T-helper 1 cell treated with Interleukin-12 subunit alpha and Interleukin-12 subunit beta and Interleukin-4 antibody, amounts not matched to agents 30 μg/mL and 1 μg/mL, for 36 hours (primary cell): ENCODE measurements around the gene FBXW7.

Experiments
- H3K27ac Mint-ChIP-seq: one replicate; pipeline ENCODE4 v1.8.0; 2021; ENCODE audit warnings: mild to moderate bottlenecking, mixed read lengths
- H3K27me3 Mint-ChIP-seq: one replicate; pipeline ENCODE4 v1.8.0; 2021; ENCODE audit warnings: low read depth, mixed read lengths
- H3K36me3 Mint-ChIP-seq: one replicate; pipeline ENCODE4 v1.8.0; 2021; ENCODE audit warnings: low read depth, mixed read lengths
- H3K4me1 Mint-ChIP-seq: one replicate; pipeline ENCODE4 v1.8.0; 2021; ENCODE audit warnings: low read depth, mixed read lengths
- H3K4me3 Mint-ChIP-seq: one replicate; pipeline ENCODE4 v1.8.0; 2021; ENCODE audit warnings: mild to moderate bottlenecking, moderate library complexity, mixed read lengths
- H3K9me3 Mint-ChIP-seq: one replicate; pipeline ENCODE4 v1.8.0; 2021; ENCODE audit warnings: mixed read lengths

FBXW7 gene

GRCh38 chr4:152512483-152512882 is 23.4 kb downstream of the FBXW7 start:
- Mint-ChIP-seq H3K4me1 (peaks cover 31% of the 10 kb centered on the region), H3K9me3 (no peaks in the 10 kb centered on the region), H3K36me3 (peaks cover 11% of the 10 kb centered on the region), H3K27ac (no peak overlapping the region), H3K27me3 (no peaks in the 10 kb centered on the region), H3K4me3 (no peak overlapping the region)

GRCh38 chr4:152510349-152511147 is 25.3 kb downstream of the FBXW7 start:
- Mint-ChIP-seq H3K27ac (no peak overlapping the region), H3K4me1 (peaks cover 29% of the 10 kb centered on the region), H3K9me3 (no peaks in the 10 kb centered on the region), H3K27me3 (no peaks in the 10 kb centered on the region), H3K36me3 (peaks cover 11% of the 10 kb centered on the region), H3K4me3 (no peak overlapping the region)

- Mint-ChIP-seq H3K4me1 (peaks cover 27% of the 10 kb centered on the region), H3K27ac (no peak overlapping the region), H3K9me3 (no peaks in the 10 kb centered on the region), H3K27me3 (no peaks in the 10 kb centered on the region), H3K4me3 (no peak overlapping the region), H3K36me3 (peaks cover 11% of the 10 kb centered on the region)
Measured at GRCh38 chr4:152509595-152510225, 26.2 kb downstream of the FBXW7 start.

GRCh38 chr4:152508818-152509217 is 27.1 kb downstream of the FBXW7 start:
- Mint-ChIP-seq H3K27me3 (no peaks in the 10 kb centered on the region), H3K4me1 (peaks cover 22% of the 10 kb centered on the region), H3K9me3 (no peaks in the 10 kb centered on the region), H3K36me3 (peaks cover 9% of the 10 kb centered on the region), H3K27ac (no peak overlapping the region), H3K4me3 (no peak overlapping the region)

- H3K27me3 Mint-ChIP-seq: no peaks in the 10 kb centered on the region
- H3K36me3 Mint-ChIP-seq: peaks cover 9% of the 10 kb centered on the region
- no peak overlapping the region for H3K4me3 Mint-ChIP-seq
- H3K27ac Mint-ChIP-seq: no peak overlapping the region
- H3K4me1 Mint-ChIP-seq: peaks cover 22% of the 10 kb centered on the region
- no peaks in the 10 kb centered on the region for H3K9me3 Mint-ChIP-seq
Measured at GRCh38 chr4:152508386-152508785, 27.5 kb downstream of the FBXW7 start.

- H3K4me3 Mint-ChIP-seq: no peak overlapping the region
- H3K27me3 Mint-ChIP-seq: no peaks in the 10 kb centered on the region
- H3K36me3 Mint-ChIP-seq: peaks cover 4% of the 10 kb centered on the region
- peaks cover 16% of the 10 kb centered on the region for H3K4me1 Mint-ChIP-seq
- H3K9me3 Mint-ChIP-seq: no peaks in the 10 kb centered on the region
- no peak overlapping the region for H3K27ac Mint-ChIP-seq
Measured at GRCh38 chr4:152503653-152504290, 32.1 kb downstream of the FBXW7 start.

GRCh38 chr4:152501846-152502536 is 33.9 kb downstream of the FBXW7 start:
- H3K4me1 Mint-ChIP-seq: peaks cover 19% of the 10 kb centered on the region
- peaks cover 2% of the 10 kb centered on the region for H3K36me3 Mint-ChIP-seq
- H3K27me3 Mint-ChIP-seq: no peaks in the 10 kb centered on the region
- no peak overlapping the region for H3K27ac Mint-ChIP-seq
- H3K9me3 Mint-ChIP-seq: no peaks in the 10 kb centered on the region
- no peak overlapping the region for H3K4me3 Mint-ChIP-seq

GRCh38 chr4:152500800-152501434 is 35.0 kb downstream of the FBXW7 start:
- no peak overlapping the region for H3K27ac Mint-ChIP-seq
- peaks cover 20% of the 10 kb centered on the region for H3K4me1 Mint-ChIP-seq
- no peaks in the 10 kb centered on the region for H3K9me3 Mint-ChIP-seq
- H3K27me3 Mint-ChIP-seq: no peaks in the 10 kb centered on the region
- no peak overlapping the region for H3K4me3 Mint-ChIP-seq
- peaks cover 2% of the 10 kb centered on the region for H3K36me3 Mint-ChIP-seq

- Mint-ChIP-seq H3K36me3 (peaks cover 2% of the 10 kb centered on the region), H3K4me1 (peaks cover 26% of the 10 kb centered on the region), H3K27me3 (no peaks in the 10 kb centered on the region), H3K4me3 (no peak overlapping the region), H3K9me3 (no peaks in the 10 kb centered on the region), H3K27ac (no peak overlapping the region)
Measured at GRCh38 chr4:152500275-152500674, 35.6 kb downstream of the FBXW7 start.

GRCh38 chr4:152499344-152499743 is 36.5 kb downstream of the FBXW7 start:
- Mint-ChIP-seq H3K4me1 (peaks cover 26% of the 10 kb centered on the region), H3K27ac (no peak overlapping the region), H3K9me3 (no peaks in the 10 kb centered on the region), H3K27me3 (no peaks in the 10 kb centered on the region), H3K36me3 (peaks cover 3% of the 10 kb centered on the region), H3K4me3 (no peak overlapping the region)

GRCh38 chr4:152494020-152494419 is 41.9 kb downstream of the FBXW7 start:
- H3K4me3 Mint-ChIP-seq: no peak overlapping the region
- H3K9me3 Mint-ChIP-seq: no peaks in the 10 kb centered on the region
- peaks cover 20% of the 10 kb centered on the region for H3K4me1 Mint-ChIP-seq
- peaks cover 11% of the 10 kb centered on the region for H3K36me3 Mint-ChIP-seq
- no peaks in the 10 kb centered on the region for H3K27me3 Mint-ChIP-seq
- no peak overlapping the region for H3K27ac Mint-ChIP-seq

GRCh38 chr4:152488246-152488645 is 47.6 kb downstream of the FBXW7 start:
- Mint-ChIP-seq H3K9me3 (no peaks in the 10 kb centered on the region), H3K4me3 (no peak overlapping the region), H3K4me1 (peaks cover 35% of the 10 kb centered on the region), H3K27me3 (no peaks in the 10 kb centered on the region), H3K36me3 (peaks cover 9% of the 10 kb centered on the region), H3K27ac (no peak overlapping the region)

GRCh38 chr4:152486429-152487389 is 49.2 kb downstream of the FBXW7 start:
- peaks cover 4% of the 10 kb centered on the region for H3K9me3 Mint-ChIP-seq
- H3K27ac Mint-ChIP-seq: peak overlapping the region; percentile 83
- H3K27me3 Mint-ChIP-seq: no peaks in the 10 kb centered on the region
- peak overlapping the region; percentile 54 for H3K4me3 Mint-ChIP-seq
- peaks cover 7% of the 10 kb centered on the region for H3K36me3 Mint-ChIP-seq
- H3K4me1 Mint-ChIP-seq: peaks cover 39% of the 10 kb centered on the region
